ENCODE results near the gene FUT1.

FUT1 gene

DNA sequence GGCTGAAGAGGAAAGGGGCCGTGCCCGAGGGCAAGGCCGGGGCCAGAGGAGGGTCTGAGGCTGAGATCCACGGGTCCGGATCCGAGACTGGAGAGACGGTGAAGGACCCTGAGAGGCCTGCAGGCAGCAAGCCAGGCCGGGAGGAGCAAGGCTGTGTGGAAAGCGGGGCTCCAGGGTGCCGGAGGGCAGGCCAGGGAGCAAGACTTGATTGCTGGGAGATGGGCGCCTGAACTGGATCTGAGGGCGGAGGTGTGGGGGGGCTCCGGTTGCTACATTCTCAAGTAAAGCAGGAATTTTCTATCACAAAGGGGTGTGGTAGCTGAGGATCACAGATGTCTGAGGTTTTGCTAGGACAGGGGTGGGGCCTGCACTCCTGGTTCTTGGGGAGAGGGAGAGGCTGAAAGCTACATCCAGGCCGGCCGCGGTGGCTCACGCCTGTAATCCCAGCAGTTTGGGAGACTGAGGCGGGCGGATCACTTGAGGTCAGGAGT, 36.7 kb downstream of the FUT1 start:
- no peak for DNase-seq

DNA sequence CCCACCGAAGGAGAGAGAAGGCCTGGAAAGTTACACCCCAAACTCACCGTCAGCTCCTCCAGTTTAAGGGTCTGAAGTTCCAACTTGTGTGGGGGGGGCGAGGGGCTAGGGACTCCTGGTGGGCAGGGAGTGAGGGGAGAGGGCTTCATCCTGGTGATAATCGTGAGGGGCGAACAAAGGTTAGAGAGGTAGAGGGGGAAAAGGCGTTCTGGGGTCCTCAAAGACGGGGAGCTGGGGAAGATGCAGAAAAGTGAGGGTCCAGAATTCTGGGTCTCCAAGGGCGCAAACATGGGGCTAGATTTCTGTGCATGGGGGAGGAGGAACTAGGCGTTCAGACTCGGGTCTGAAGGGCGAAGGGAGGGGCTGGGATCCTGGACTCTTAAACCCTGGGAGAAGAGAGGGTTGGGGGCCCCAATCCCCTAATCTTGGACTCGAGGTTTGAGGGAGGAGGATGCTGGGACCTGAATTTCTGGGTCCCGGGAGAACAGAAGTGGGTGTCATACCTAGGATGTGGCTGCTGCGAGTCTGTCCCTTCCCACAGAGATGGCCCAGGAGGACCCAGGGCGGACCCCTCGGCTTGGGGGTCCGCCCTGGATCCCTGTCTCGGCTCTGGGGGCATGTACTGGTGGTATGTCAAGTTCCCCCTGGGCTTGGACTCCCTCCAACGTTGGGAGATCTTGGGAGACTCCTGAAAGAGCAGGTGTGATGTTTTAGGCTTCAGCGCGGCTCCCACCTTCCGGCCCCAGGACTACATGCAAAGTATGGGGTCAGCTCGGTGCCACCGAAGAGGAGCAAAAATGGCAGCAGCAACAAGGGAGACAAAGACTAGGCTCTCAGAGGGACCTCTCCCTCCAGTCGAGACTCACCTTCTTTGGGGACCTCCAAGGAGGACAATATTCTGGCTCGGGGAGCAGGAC, 37.4 kb downstream of the FUT1 start:
- DNase-seq = no peak

DNA sequence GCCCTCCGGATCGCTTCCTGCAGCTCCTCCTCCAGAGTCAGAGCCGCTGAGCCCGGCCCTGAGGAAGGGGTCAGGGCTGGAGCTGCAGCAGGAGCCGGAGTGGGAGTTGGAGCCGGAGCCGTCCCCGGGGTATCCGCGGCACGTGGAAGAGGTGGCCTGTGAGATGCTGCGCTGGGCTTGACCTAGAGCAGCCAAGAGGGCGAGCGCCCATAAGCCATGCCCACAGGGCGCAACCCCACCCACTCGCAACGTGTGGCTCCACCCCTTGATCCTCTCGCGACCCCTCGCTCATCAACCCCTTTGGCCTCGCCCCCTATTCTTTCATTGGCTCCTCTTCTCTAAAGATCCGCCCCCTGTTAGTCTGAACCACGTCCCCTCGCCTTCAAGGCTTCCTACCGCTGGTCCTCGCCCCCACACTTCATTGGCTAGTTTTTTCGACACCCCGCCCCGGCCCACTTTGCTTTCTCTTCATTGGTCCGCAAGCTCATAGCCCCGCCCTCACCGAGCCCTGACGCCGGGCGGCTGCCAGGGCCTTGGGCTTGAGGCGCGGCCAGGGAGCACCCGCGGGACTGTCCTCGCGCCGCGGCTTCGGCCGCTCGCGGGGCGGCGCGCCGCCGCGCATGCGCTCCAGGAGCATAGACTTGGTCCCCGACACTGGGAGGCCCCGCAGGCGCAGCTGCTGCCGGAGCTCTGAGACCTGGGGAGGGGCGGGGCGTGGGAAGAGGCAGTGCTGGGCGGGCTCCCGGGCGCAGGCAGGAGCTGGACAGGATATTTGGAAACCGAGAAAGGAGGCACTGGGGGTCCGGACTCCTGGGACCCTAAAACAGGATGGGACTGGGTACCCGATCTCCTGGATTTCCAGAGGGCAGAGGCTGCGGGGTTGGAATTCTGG, 38.3 kb downstream of the FUT1 start:
- peak; percentile 83 to 100 for DNase-seq

DNA sequence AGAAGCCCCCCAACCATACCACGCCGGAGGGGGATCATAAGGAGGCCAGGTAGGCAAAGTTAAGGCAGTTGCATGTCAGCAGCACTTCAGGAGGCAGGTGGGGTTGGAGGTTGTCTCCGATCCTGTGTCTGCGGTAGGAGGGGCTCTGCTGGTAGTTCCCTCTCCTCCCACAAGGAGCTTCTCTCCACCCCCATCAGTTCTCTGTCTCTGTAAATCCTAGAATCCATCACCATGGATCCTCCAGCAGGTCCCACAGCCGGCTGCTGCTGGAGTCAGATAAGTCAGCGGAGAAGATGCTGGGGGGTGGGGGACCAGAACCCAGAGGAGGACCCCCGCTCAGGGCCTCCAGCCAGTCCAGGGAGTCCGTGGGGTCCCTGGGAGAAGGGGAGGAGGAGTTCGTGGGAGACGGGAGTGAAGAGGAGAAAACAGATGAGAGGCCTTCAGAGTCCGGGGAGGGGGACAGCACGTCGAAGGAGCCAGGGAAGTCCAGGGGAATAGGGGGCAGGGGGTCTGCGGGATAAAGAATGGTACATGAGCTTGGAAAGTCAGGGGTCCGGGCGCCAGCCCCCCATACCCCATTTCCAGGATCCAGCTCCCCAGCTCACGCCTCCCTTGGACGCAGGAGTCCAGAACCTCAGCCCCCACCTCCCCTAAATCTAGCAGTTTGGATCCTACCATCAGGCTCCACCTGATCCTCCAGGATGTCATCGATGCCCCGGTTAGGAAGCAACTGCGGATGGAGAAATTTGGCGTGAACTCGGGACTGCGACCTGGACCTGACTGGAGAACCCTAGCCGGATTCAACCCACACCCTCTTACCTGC, 39.2 kb downstream of the FUT1 start:
- no peak for DNase-seq

DNA sequence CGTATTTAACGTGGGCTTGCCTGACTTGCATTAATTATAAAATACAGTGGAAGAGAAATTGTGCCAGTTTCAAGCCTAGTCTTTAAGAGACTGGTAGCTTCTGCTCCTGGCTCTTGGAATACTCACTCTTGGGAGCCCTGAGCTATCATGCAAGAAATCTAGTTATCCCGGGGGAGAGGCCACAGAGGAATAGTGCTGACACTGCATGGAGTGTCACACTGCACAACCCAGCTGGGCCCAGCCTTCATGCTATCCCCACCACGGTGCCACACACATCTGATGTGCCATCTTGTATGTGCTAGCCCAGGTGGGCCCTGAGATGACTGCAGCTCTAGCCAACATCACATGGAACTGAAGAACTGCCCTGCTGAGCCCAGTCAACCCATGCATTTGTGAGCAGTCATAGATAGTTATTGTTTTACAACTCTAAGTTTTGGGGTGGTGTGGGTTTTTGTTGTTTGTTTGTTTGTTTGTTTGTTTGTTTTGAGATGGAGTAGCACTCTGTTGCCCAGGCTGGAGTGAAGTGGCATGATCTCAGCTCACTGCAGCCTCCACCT, 41.3 kb downstream of the FUT1 start:
- no peak for DNase-seq

DNA sequence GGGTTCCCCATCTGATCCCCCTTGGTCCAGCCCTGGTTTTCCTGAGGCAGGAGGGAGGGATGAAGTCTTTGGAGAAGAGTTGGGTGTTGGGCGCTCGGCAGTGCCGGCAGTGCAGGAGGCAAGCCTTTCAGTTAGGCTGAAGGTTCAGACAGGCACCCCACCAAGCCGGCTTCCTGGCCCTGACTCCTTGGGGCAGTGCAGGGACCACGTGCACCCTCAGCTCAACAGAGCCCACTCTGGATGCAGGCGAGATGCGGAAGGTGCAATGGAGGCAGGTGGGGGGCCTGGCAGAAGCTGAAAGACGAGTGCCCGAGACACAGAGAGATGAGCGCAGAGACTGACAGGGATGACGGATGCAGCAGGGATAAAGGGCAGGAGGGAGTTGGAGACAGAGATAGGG, 44.0 kb downstream of the FUT1 start:
- DNase-seq = no peak

DNA sequence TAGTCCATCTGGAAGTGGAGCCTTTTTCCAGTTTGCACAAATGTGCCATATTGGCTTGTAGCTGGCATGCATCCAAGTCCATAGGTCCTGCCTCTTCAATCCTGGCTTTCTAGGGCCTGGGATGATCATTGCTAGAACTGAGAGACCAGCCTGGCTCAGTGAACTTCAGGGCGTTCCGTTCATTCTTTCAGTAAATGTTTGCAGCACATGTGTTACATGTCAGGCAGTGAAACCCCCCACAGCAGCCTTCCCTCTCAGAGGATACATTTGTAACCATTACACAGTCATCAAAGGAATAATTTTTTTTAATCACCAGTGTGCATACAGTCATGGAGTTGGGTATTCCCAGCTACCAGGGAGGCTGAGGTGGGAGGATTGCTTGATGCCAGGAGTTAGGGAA, 47.0 kb downstream of the FUT1 start:
- DNase-seq = no peak

DNA sequence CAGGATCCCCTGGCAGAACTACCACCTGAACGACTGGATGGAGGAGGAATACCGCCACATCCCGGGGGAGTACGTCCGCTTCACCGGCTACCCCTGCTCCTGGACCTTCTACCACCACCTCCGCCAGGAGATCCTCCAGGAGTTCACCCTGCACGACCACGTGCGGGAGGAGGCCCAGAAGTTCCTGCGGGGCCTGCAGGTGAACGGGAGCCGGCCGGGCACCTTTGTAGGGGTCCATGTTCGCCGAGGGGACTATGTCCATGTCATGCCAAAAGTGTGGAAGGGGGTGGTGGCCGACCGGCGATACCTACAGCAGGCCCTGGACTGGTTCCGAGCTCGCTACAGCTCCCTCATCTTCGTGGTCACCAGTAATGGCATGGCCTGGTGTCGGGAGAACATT, 49.1 kb downstream of the FUT1 start:
- DNase-seq = no peak

DNA sequence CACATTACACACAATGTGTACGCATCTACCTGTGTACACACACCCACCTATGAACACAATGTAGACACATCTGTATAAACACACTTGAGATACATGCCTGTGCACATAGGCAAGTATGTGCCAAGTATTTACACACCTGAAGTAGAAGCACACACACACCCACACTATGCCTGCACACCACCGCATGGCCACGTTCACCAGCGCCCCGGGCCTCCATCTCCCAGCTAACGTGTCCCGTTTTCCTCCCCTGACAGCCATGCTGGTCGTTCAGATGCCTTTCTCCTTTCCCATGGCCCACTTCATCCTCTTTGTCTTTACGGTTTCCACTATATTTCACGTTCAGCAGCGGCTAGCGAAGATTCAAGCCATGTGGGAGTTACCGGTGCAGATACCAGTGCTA, 49.7 kb downstream of the FUT1 start:
- no peak for DNase-seq

DNA sequence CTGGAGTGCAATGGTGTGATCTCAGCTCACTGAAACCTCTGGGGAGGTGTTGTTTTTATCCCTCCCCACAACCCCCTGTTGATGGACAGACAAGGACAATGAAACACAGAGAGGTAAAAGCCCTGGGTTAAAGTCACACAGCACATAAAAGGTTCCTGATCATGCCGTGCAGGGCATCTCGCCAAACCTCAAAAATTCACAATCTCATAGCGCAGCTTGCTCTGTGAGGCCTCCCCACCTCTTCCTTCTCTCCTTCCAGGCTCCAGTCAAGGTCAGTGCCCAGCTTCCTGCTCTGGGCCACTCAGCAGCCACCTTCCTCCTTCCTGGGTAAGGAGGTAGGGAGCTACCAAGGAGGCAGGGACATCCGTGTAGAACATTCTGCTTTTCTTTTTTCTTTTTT, 54.4 kb downstream of the FUT1 start:
- DNase-seq = no peak
